A549 (cell line): ENCODE measurements around the gene FPR2. TPM values are rescaled to one million over a fixed set of nuclear protein-coding genes. Genes with fewer than 3 reads are reported as not detected.

Source experiments
- ATAC-seq, 2 experiments: fragments of 200-7000 bp in 1 of 2; fragments of >200 bp in 1 of 2; cut with Nextera tagmentation in 1 of 2; cut with Tn5 transposase in 1 of 2; 3 replicates each; pipeline versions ENCODE4 v1.8.0 to v1.9.1; 2018 to 2020; ENCODE audit warnings: mild to moderate bottlenecking in 1 of 2, moderate library complexity in 1 of 2
- CTCF ChIA-PET: fragments of 300-600 bp; sonication (Branson Sonifier 250); formaldehyde crosslinking; extraction: SDS; loops from one replicate; lab custom pipeline; 2021; ENCODE audit warnings: antibody characterized with exemption, inconsistent platforms; lab: Yijun Ruan, JAX
- POLR2A ChIA-PET: fragments of 350-600 bp; formaldehyde crosslinking; extraction: SDS; loops from one replicate; lab custom pipeline; 2021; ENCODE audit warnings: antibody characterized with exemption, inconsistent platforms; lab: Yijun Ruan, JAX
- DNase-seq, 2 experiments: peaks; one replicate each; pipeline versions ENCODE4 v3.0.0 to v3.0.0-alpha.2; 2011 to 2016; ENCODE audit warnings: low read depth in 1 of 2, low spot score in 1 of 2
- FAIRE-seq: peaks from 2 replicates; lab custom pipeline; 2011; peaks lifted over from hg19 to GRCh38; lab: Jason Lieb, UNC
- H3K27ac ChIP-seq, 2 experiments: fragments of >200 bp; sonication (Bioruptor Twin); formaldehyde crosslinking; 3 replicates each; pipeline ENCODE4 v1.5.1; 2016 to 2017
- H3K4me1 ChIP-seq: fragments of >200 bp; sonication (Bioruptor Twin); formaldehyde crosslinking; 3 replicates; pipeline ENCODE4 v1.6.1; 2016
- H3K4me2 ChIP-seq: fragments of >200 bp; sonication (Bioruptor Twin); formaldehyde crosslinking; 3 replicates; pipeline ENCODE4 v1.6.1; 2016
- H3K4me3 ChIP-seq: fragments of >200 bp; sonication (Bioruptor Twin); formaldehyde crosslinking; 3 replicates; pipeline ENCODE4 v1.5.1; 2016
- H3K9me3 ChIP-seq: fragments of >200 bp; sonication (Bioruptor Twin); formaldehyde crosslinking; 3 replicates; pipeline ENCODE4 v1.6.1; 2016
- CBX2 ChIP-seq: fragments of 200-600 bp; sonication (generic); IDR thresholded peaks from 2 replicates; pipeline ENCODE4 v1.6.1; 2016; ENCODE audit warnings: low read depth, mild to moderate bottlenecking, borderline replicate concordance
- CBX8 ChIP-seq: fragments of 200-600 bp; sonication (generic); IDR thresholded peaks from 2 replicates; pipeline ENCODE4 v1.6.1; 2016
- CEBPB ChIP-seq, 2 experiments: fragments of >200 bp in 1 of 2; sonication (Bioruptor Twin) in 1 of 2; formaldehyde crosslinking in 1 of 2; IDR thresholded peaks; 2 replicates each; pipeline ENCODE4 v1.6.1; 2012 to 2016
- CHD4 ChIP-seq: fragments of 200-600 bp; sonication (generic); IDR thresholded peaks from 2 replicates; pipeline ENCODE4 v1.6.1; 2016; ENCODE audit warnings: antibody characterized with exemption, mild to moderate bottlenecking, borderline replicate concordance
- E2F6 ChIP-seq: IDR thresholded peaks from 2 replicates; pipeline ENCODE4 v1.6.1; 2012; ENCODE audit warnings: low read depth, borderline replicate concordance
- EHMT2 ChIP-seq: fragments of 200-600 bp; sonication (generic); IDR thresholded peaks from 2 replicates; pipeline ENCODE4 v1.6.1; 2016; ENCODE audit warnings: antibody characterized with exemption, low read depth, mild to moderate bottlenecking, moderate library complexity
- GATA3 ChIP-seq: IDR thresholded peaks from 2 replicates; pipeline ENCODE4 v1.6.1; 2012; ENCODE audit warnings: borderline replicate concordance
- HES2 ChIP-seq: fragments of >200 bp; sonication (Bioruptor Twin); formaldehyde crosslinking; IDR thresholded peaks from 2 replicates; pipeline ENCODE4 v1.6.1; 2016
- HEYL ChIP-seq: fragments of 250-450 bp; sonication (Bioruptor Pico); IDR thresholded peaks from 2 replicates; pipeline ENCODE4 v1.8.0; 2021; ENCODE audit warnings: mild to moderate bottlenecking, moderate library complexity
- HOXA7 ChIP-seq: fragments of 250-450 bp; sonication (Bioruptor Pico); IDR thresholded peaks from 2 replicates; pipeline ENCODE4 v1.5.0; 2020; ENCODE audit warnings: mild to moderate bottlenecking, moderate library complexity
- HOXB13 ChIP-seq: fragments of 250-450 bp; sonication (Bioruptor Pico); IDR thresholded peaks from 2 replicates; pipeline ENCODE4 v1.5.0; 2020; ENCODE audit warnings: low read depth, mild to moderate bottlenecking, moderate library complexity
- HOXB5 ChIP-seq: fragments of 250-450 bp; sonication (Bioruptor Pico); IDR thresholded peaks from 2 replicates; pipeline ENCODE4 v1.5.0; 2020; ENCODE audit warnings: mild to moderate bottlenecking, moderate library complexity
- JUN ChIP-seq, 2 experiments: fragments of >200 bp; sonication (Bioruptor Twin); formaldehyde crosslinking; IDR thresholded peaks; 2 replicates in 1 of 2; 3 replicates in 1 of 2; pipeline ENCODE4 v1.6.1; 2016 to 2017
- MAX ChIP-seq: IDR thresholded peaks from 2 replicates; pipeline ENCODE4 v1.6.1; 2012
- MAZ ChIP-seq: fragments of 150-350 bp; IDR thresholded peaks from 2 replicates; pipeline ENCODE4 v1.6.1; 2014; ENCODE audit warnings: antibody characterized with exemption, low read depth, low read length, borderline replicate concordance
- MYC ChIP-seq: IDR thresholded peaks from 2 replicates; pipeline ENCODE4 v1.6.1; 2012; ENCODE audit warnings: mild to moderate bottlenecking, inconsistent platforms, low read length, improper control_type of control experiment, borderline replicate concordance
- NFE2L2 ChIP-seq: fragments of 150-350 bp; conservative IDR thresholded peaks from 2 replicates; pipeline ENCODE4 v1.6.1; 2014; ENCODE audit warnings: low read length
- PHF8 ChIP-seq: fragments of 200-600 bp; sonication (generic); IDR thresholded peaks from 2 replicates; pipeline ENCODE4 v1.6.1; 2016; ENCODE audit warnings: low read depth, mild to moderate bottlenecking, antibody characterized with exemption, moderate library complexity, borderline replicate concordance
- POLR2AphosphoS2 ChIP-seq: conservative IDR thresholded peaks from 2 replicates; pipeline ENCODE4 v1.6.1; 2012; ENCODE audit warnings: low read length, improper control_type of control experiment, inconsistent platforms
- RAD21 ChIP-seq, 2 experiments: fragments of >200 bp in 1 of 2; sonication (Bioruptor Twin) in 1 of 2; formaldehyde crosslinking in 1 of 2; IDR thresholded peaks in 1 of 2; conservative IDR thresholded peaks in 1 of 2; 2 replicates in 1 of 2; 3 replicates in 1 of 2; pipeline ENCODE4 v1.6.1; 2012 to 2018; ENCODE audit warnings: inconsistent platforms in 1 of 2
- RCOR1 ChIP-seq: fragments of 150-350 bp; IDR thresholded peaks from 2 replicates; pipeline ENCODE4 v1.6.1; 2014; ENCODE audit warnings: antibody characterized with exemption, low read length, low read depth
- SMC3 ChIP-seq: fragments of >200 bp; sonication (Bioruptor Twin); formaldehyde crosslinking; IDR thresholded peaks from 3 replicates; pipeline ENCODE4 v1.6.1; 2018; ENCODE audit warnings: inconsistent platforms
- SREBF2 ChIP-seq: fragments of 450-650 bp; IDR thresholded peaks from 2 replicates; pipeline ENCODE4 v1.6.1; 2014; ENCODE audit warnings: mild to moderate bottlenecking, moderate library complexity
- TFCP2L1 ChIP-seq: fragments of 250-450 bp; sonication (Bioruptor Pico); IDR thresholded peaks from 2 replicates; pipeline ENCODE4 v1.5.0; 2021; ENCODE audit warnings: mild to moderate bottlenecking
- ZFP36 ChIP-seq: fragments of 450-650 bp; IDR thresholded peaks from 2 replicates; pipeline ENCODE4 v1.6.1; 2014; ENCODE audit warnings: borderline replicate concordance; ENCODE audit not compliant: partially characterized antibody
- ZNF302 ChIP-seq: fragments of 250-450 bp; sonication (Bioruptor Pico); IDR thresholded peaks from 2 replicates; pipeline ENCODE4 v1.9.0; 2021; ENCODE audit warnings: inconsistent platforms, mild to moderate bottlenecking, moderate library complexity
- WGBS: methylation state at CpG from one replicate; pipeline ENCODE4 v1.1.6; 2017; ENCODE audit errors: missing lambda C conversion rate; 5-methylcytosine and 5-hydroxymethylcytosine counted together
- polyA plus RNA-seq, 4 experiments: library from polyadenylated mRNA; depleted of rRNA in 3 of 4; stranded (reverse); fragments of >200 nt; fragmentation: RNase III in 1 of 4; extraction: RNeasy Plus Mini Kit Qiagen cat#74134 plus additional on column Dnase treatment in 1 of 4; gene quantifications; 2 replicates in 3 of 4; 3 replicates in 1 of 4; pipeline ENCODE4 v1.2.3, GENCODE V29; 2011 to 2017
- TF ChIP-seq, protein P1 (sequence below): fragments of >200 bp; sonication (Bioruptor Twin); formaldehyde crosslinking; IDR thresholded peaks from 3 replicates; pipeline ENCODE4 v1.5.1; 2016
- TF ChIP-seq, protein P2 (sequence below): fragments of 450-650 bp; IDR thresholded peaks from 2 replicates; pipeline ENCODE4 v1.6.1; 2014; ENCODE audit warnings: antibody characterized with exemption
- TF ChIP-seq, protein P3 (sequence below): fragments of 200-600 bp; sonication (generic); IDR thresholded peaks from 2 replicates; pipeline ENCODE4 v1.6.1; 2016; ENCODE audit warnings: antibody characterized with exemption, mild to moderate bottlenecking, moderate library complexity
- TF ChIP-seq, protein P4 (sequence below): fragments of >200 bp; sonication (Bioruptor Twin); formaldehyde crosslinking; IDR thresholded peaks from 3 replicates; pipeline ENCODE4 v1.6.1; 2016

FPR2 gene
- polyA plus RNA-seq, 2 of the 4 experiments (the other 2 are of a cell fraction) = not detected

- POLR2A ChIA-PET = interaction anchor here (1.0 kb wide), 1 partner anchor 438 kb away, joined by 3 read pairs; no protein-coding TSS in a partner anchor
- CTCF ChIA-PET = interaction anchor here (0.6 to 1.8 kb wide), 43 partner anchors 8 to 1573 kb away, joined by 3 to 11 read pairs (median 3); partner anchors contain the start of gene SIGLEC10
- FAIRE-seq (peak; percentile 94), DNase-seq (peak; percentile 20 to 85)
- peak overlapping the region; percentile 44 for H3K4me2 ChIP-seq
- 8% methylated on average over 23 of the region's 23 CpGs for WGBS
- no peaks in the 10 kb centered on the region for H3K4me1 ChIP-seq
- H3K27ac ChIP-seq = no peak overlapping the region
- TF ChIP-seq MYC (no peak), HOXB13 (CRISPR knock-in tag) (no peak), NFE2L2 (no peak), EHMT2 (no peak), POLR2AphosphoS2 (no peak), GATA3 (no peak), E2F6 (no peak), RAD21 (conservative IDR thresholded peaks at IDR 0.05 in 1 of 2, IDR thresholded peaks at IDR 0.05 in 1 of 2) (peak; percentile 77 to 81), PHF8 (no peak), MAX (no peak), HES2 (no peak), RCOR1 (no peak), CEBPB (IDR thresholded peaks at IDR 0.05) (peak in 1 of 2 experiments; percentile 60; a peak in 2 of 4 replicates), CHD4 (no peak), HOXA7 (no peak), TFCP2L1 (CRISPR knock-in tag) (no peak), JUN (IDR thresholded peaks at IDR 0.05) (no peak), ZFP36 (no peak), CBX2 (no peak), HEYL (no peak), MAZ (no peak), CBX8 (no peak), HOXB5 (CRISPR knock-in tag) (no peak), SREBF2 (no peak), SMC3 (peak; percentile 68), ZNF302 (CRISPR knock-in tag) (no peak)
- TF ChIP-seq, protein P1, sequence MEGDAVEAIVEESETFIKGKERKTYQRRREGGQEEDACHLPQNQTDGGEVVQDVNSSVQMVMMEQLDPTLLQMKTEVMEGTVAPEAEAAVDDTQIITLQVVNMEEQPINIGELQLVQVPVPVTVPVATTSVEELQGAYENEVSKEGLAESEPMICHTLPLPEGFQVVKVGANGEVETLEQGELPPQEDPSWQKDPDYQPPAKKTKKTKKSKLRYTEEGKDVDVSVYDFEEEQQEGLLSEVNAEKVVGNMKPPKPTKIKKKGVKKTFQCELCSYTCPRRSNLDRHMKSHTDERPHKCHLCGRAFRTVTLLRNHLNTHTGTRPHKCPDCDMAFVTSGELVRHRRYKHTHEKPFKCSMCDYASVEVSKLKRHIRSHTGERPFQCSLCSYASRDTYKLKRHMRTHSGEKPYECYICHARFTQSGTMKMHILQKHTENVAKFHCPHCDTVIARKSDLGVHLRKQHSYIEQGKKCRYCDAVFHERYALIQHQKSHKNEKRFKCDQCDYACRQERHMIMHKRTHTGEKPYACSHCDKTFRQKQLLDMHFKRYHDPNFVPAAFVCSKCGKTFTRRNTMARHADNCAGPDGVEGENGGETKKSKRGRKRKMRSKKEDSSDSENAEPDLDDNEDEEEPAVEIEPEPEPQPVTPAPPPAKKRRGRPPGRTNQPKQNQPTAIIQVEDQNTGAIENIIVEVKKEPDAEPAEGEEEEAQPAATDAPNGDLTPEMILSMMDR = peak; percentile 70
- TF ChIP-seq, protein P2, sequence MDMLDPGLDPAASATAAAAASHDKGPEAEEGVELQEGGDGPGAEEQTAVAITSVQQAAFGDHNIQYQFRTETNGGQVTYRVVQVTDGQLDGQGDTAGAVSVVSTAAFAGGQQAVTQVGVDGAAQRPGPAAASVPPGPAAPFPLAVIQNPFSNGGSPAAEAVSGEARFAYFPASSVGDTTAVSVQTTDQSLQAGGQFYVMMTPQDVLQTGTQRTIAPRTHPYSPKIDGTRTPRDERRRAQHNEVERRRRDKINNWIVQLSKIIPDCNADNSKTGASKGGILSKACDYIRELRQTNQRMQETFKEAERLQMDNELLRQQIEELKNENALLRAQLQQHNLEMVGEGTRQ = no peak
- TF ChIP-seq, protein P3, sequence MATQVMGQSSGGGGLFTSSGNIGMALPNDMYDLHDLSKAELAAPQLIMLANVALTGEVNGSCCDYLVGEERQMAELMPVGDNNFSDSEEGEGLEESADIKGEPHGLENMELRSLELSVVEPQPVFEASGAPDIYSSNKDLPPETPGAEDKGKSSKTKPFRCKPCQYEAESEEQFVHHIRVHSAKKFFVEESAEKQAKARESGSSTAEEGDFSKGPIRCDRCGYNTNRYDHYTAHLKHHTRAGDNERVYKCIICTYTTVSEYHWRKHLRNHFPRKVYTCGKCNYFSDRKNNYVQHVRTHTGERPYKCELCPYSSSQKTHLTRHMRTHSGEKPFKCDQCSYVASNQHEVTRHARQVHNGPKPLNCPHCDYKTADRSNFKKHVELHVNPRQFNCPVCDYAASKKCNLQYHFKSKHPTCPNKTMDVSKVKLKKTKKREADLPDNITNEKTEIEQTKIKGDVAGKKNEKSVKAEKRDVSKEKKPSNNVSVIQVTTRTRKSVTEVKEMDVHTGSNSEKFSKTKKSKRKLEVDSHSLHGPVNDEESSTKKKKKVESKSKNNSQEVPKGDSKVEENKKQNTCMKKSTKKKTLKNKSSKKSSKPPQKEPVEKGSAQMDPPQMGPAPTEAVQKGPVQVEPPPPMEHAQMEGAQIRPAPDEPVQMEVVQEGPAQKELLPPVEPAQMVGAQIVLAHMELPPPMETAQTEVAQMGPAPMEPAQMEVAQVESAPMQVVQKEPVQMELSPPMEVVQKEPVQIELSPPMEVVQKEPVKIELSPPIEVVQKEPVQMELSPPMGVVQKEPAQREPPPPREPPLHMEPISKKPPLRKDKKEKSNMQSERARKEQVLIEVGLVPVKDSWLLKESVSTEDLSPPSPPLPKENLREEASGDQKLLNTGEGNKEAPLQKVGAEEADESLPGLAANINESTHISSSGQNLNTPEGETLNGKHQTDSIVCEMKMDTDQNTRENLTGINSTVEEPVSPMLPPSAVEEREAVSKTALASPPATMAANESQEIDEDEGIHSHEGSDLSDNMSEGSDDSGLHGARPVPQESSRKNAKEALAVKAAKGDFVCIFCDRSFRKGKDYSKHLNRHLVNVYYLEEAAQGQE = no peak
- TF ChIP-seq, protein P4, sequence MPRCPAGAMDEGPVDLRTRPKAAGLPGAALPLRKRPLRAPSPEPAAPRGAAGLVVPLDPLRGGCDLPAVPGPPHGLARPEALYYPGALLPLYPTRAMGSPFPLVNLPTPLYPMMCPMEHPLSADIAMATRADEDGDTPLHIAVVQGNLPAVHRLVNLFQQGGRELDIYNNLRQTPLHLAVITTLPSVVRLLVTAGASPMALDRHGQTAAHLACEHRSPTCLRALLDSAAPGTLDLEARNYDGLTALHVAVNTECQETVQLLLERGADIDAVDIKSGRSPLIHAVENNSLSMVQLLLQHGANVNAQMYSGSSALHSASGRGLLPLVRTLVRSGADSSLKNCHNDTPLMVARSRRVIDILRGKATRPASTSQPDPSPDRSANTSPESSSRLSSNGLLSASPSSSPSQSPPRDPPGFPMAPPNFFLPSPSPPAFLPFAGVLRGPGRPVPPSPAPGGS = no peak
- TF ChIP-seq, all 56 proteins: peak for 4
- H3K4me3 ChIP-seq = no peak overlapping the region
- peak; percentile 83 to 91 for ATAC-seq
- peaks cover 20% of the 10 kb centered on the region for H3K9me3 ChIP-seq
Observed at GRCh38 chr19:51777570-51778462, 16.8 kb downstream of the FPR2 start.
